K562 (cell line): ENCODE data around the gene CHMP2A. TPM values are rescaled to one million over a fixed set of nuclear protein-coding genes. Genes with fewer than 3 reads are reported as not detected.

Source experiments
- ESRRB ChIP-seq: fragments of 250-450 bp; sonication (Bioruptor Pico); IDR thresholded peaks from 2 replicates; pipeline ENCODE4 v1.5.0; 2020; ENCODE audit warnings: mild to moderate bottlenecking, moderate library complexity, borderline replicate concordance
- EZH2 ChIP-seq: IDR thresholded peaks from 2 replicates; pipeline ENCODE4 v1.6.1; 2012; ENCODE audit warnings: low read depth, mild to moderate bottlenecking, inconsistent platforms, low read length, borderline replicate concordance
- GTF2E2 ChIP-seq: fragments of 200-800 bp; sonication (Bioruptor generic); IDR thresholded peaks from 2 replicates; pipeline ENCODE4 v1.6.1; 2016; ENCODE audit warnings: missing genetic modification characterization, missing compliant biosample characterization
- HMGN3 ChIP-seq: IDR thresholded peaks from 2 replicates; pipeline ENCODE4 v1.6.1; 2011; ENCODE audit warnings: borderline replicate concordance, low read depth, mild to moderate bottlenecking, mixed read lengths, low read length; ENCODE audit not compliant: insufficient read length; ENCODE audit errors: extremely low read depth
- HNRNPL ChIP-seq: fragments of 200-400 bp; formaldehyde crosslinking; IDR thresholded peaks from 2 replicates; pipeline ENCODE4 v1.6.1; 2017; ENCODE audit warnings: low read depth, mild to moderate bottlenecking, low read length
- KAT2B ChIP-seq: IDR thresholded peaks from one replicate; pipeline ENCODE4 v1.6.1; 2012; ENCODE audit warnings: low read depth, mild to moderate bottlenecking, control low read depth, inconsistent platforms, low read length, moderate library complexity
- LCOR ChIP-seq: sonication (generic); formaldehyde crosslinking; IDR thresholded peaks from 2 replicates; pipeline ENCODE4 v1.8.0; 2022; ENCODE audit warnings: mild to moderate bottlenecking, missing genetic modification reagents
- LEF1 ChIP-seq: fragments of 450-650 bp; IDR thresholded peaks from 2 replicates; pipeline ENCODE4 v1.6.1; 2016; ENCODE audit warnings: mild to moderate bottlenecking
- MEF2A ChIP-seq: IDR thresholded peaks from 2 replicates; pipeline ENCODE4 v1.6.1; 2011; ENCODE audit warnings: low read depth, mild to moderate bottlenecking, low read length, moderate library complexity; ENCODE audit not compliant: control insufficient read depth
- NFRKB ChIP-seq: fragments of 450-650 bp; IDR thresholded peaks from 2 replicates; pipeline ENCODE4 v1.6.1; 2016; ENCODE audit warnings: low read depth
- NFXL1 ChIP-seq: fragments of 450-650 bp; formaldehyde crosslinking; IDR thresholded peaks from 2 replicates; pipeline ENCODE4 v1.4.0; 2021; ENCODE audit warnings: mild to moderate bottlenecking
- NFYB ChIP-seq: IDR thresholded peaks from 2 replicates; pipeline ENCODE4 v1.6.1; 2011; ENCODE audit warnings: mild to moderate bottlenecking, moderate library complexity; ENCODE audit not compliant: insufficient read length; ENCODE audit errors: extremely low read depth
- NR1H2 ChIP-seq: sonication (generic); formaldehyde crosslinking; IDR thresholded peaks from 2 replicates; pipeline ENCODE4 v1.4.0; 2020; ENCODE audit warnings: mild to moderate bottlenecking, missing genetic modification reagents
- PHF21A ChIP-seq: fragments of 450-650 bp; IDR thresholded peaks from 2 replicates; pipeline ENCODE4 v1.6.1; 2017; ENCODE audit warnings: low read depth, borderline replicate concordance
- SMARCB1 ChIP-seq: IDR thresholded peaks from 2 replicates; pipeline ENCODE4 v1.6.1; 2011; ENCODE audit warnings: improper control_type of control experiment, low read depth; ENCODE audit not compliant: insufficient read length
- ZNF347 ChIP-seq: fragments of 450-650 bp; formaldehyde crosslinking; IDR thresholded peaks from 2 replicates; pipeline ENCODE4 v1.4.0; 2020; ENCODE audit warnings: low read depth, mild to moderate bottlenecking, moderate library complexity
- polyA plus RNA-seq, 8 experiments: library from polyadenylated mRNA; depleted of rRNA in 4 of 8; stranded (reverse) in 5 of 8; unstranded in 3 of 8; fragments of >200 nt; fragmentation: Nextera tagmentation in 2 of 8; fragmentation: Illumina TruSeq in 1 of 8; extraction: Ambion mirVana in 2 of 8; extraction: Trizol in 1 of 8; gene quantifications; 2 replicates each; pipeline versions ENCODE4 v1.2.1 to v1.2.3, GENCODE V29; 2011 to 2014; ENCODE audit warnings: inconsistent platforms in 1 of 8, missing spikeins in 1 of 8
- total RNA-seq, 7 experiments: library from RNA; depleted of rRNA in 6 of 7; stranded (reverse); fragments of >200 nt in 6 of 7; fragmentation: Illumina TruSeq in 2 of 7; extraction: Trizol in 2 of 7; gene quantifications; 2 replicates each; pipeline versions ENCODE4 v1.2.1 to v1.2.3, GENCODE V29; 2011 to 2021; ENCODE audit warnings: low replicate concordance in 1 of 7
- TF ChIP-seq, protein P1 (sequence below): sonication (generic); formaldehyde crosslinking; IDR thresholded peaks from 2 replicates; pipeline ENCODE4 v1.8.1; 2023; ENCODE audit warnings: missing genetic modification reagents, mild to moderate bottlenecking, borderline replicate concordance
- TF ChIP-seq, protein P2 (sequence below): IDR thresholded peaks from 2 replicates; pipeline ENCODE4 v1.6.1; 2011; ENCODE audit warnings: borderline replicate concordance, low read depth, mild to moderate bottlenecking, moderate library complexity, low read length; ENCODE audit not compliant: insufficient read depth, poor library complexity, severe bottlenecking
- TF ChIP-seq, protein P3 (sequence below): fragments of 450-650 bp; formaldehyde crosslinking; IDR thresholded peaks from 2 replicates; pipeline ENCODE4 v1.4.0; 2022; ENCODE audit warnings: mild to moderate bottlenecking, moderate library complexity

CHMP2A gene
- total and polyA plus RNA-seq, 9 of the 15 experiments (the other 6 are each of a cell fraction or from before 2014, with no cell fraction given): 57.6 to 159 (median 87.2) TPM

DNA sequence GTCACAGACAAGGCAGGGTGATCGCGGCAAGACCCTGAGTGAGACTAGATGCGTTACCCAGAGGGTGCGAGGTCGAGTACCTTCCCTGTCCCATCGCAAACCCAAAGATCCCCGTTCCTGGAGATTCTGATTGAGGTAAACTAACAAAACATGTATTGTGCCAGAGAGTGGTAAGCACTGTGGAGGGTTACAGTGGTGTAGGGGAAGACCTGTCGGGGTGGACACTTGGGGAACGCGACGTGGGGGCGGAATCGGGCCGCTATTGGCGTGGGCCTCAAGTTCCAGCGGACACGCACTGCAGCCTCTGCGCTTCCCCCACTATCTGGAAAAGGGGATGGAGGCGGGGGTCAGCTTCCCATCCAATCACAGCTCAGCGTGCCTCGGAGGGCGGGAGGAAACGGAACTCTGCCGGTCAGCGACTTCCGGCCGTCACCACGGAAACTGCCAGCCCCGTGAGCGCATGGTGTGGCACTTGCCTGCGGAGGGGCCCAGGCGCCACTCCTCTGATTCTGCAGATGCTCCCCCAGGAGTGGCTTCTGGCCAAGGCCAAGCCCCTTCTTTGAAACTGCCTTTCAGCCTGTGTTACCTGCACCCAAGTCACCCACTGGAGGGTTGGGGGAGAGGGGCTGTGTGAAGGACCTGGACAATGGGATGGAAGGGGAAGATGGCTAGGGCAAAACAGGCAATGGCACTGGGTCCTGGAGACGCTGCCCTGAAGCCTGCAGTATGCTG lies 4.5 kb upstream of the CHMP2A start (continued):
- TF ChIP-seq, protein P1, sequence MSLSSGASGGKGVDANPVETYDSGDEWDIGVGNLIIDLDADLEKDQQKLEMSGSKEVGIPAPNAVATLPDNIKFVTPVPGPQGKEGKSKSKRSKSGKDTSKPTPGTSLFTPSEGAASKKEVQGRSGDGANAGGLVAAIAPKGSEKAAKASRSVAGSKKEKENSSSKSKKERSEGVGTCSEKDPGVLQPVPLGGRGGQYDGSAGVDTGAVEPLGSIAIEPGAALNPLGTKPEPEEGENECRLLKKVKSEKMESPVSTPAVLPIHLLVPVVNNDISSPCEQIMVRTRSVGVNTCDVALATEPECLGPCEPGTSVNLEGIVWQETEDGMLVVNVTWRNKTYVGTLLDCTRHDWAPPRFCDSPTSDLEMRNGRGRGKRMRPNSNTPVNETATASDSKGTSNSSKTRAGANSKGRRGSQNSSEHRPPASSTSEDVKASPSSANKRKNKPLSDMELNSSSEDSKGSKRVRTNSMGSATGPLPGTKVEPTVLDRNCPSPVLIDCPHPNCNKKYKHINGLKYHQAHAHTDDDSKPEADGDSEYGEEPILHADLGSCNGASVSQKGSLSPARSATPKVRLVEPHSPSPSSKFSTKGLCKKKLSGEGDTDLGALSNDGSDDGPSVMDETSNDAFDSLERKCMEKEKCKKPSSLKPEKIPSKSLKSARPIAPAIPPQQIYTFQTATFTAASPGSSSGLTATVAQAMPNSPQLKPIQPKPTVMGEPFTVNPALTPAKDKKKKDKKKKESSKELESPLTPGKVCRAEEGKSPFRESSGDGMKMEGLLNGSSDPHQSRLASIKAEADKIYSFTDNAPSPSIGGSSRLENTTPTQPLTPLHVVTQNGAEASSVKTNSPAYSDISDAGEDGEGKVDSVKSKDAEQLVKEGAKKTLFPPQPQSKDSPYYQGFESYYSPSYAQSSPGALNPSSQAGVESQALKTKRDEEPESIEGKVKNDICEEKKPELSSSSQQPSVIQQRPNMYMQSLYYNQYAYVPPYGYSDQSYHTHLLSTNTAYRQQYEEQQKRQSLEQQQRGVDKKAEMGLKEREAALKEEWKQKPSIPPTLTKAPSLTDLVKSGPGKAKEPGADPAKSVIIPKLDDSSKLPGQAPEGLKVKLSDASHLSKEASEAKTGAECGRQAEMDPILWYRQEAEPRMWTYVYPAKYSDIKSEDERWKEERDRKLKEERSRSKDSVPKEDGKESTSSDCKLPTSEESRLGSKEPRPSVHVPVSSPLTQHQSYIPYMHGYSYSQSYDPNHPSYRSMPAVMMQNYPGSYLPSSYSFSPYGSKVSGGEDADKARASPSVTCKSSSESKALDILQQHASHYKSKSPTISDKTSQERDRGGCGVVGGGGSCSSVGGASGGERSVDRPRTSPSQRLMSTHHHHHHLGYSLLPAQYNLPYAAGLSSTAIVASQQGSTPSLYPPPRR (CRISPR knock-in tag): peak; percentile 86; the same call in 1 of the 2 replicates
- TF ChIP-seq PHF21A (peak; percentile 92), MEF2A (no peak), NFYB (peak; percentile 84), GTF2E2 (tag) (peak; percentile 97; the same call in 1 of the 2 replicates), ZNF347 (CRISPR knock-in tag) (no peak), NFRKB (peak; percentile 98), EZH2 (no peak), LEF1 (no peak), NFXL1 (CRISPR knock-in tag) (no peak), KAT2B (no peak), HMGN3 (peak; percentile 74), LCOR (no peak; the same call in 1 of the 2 replicates), ESRRB (CRISPR knock-in tag) (no peak), NR1H2 (CRISPR knock-in tag) (no peak; the same call in 1 of the 2 replicates), HNRNPL (no peak), SMARCB1 (no peak)
- TF ChIP-seq, protein P2, sequence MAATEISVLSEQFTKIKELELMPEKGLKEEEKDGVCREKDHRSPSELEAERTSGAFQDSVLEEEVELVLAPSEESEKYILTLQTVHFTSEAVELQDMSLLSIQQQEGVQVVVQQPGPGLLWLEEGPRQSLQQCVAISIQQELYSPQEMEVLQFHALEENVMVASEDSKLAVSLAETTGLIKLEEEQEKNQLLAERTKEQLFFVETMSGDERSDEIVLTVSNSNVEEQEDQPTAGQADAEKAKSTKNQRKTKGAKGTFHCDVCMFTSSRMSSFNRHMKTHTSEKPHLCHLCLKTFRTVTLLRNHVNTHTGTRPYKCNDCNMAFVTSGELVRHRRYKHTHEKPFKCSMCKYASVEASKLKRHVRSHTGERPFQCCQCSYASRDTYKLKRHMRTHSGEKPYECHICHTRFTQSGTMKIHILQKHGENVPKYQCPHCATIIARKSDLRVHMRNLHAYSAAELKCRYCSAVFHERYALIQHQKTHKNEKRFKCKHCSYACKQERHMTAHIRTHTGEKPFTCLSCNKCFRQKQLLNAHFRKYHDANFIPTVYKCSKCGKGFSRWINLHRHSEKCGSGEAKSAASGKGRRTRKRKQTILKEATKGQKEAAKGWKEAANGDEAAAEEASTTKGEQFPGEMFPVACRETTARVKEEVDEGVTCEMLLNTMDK: no peak
- TF ChIP-seq, protein P3, sequence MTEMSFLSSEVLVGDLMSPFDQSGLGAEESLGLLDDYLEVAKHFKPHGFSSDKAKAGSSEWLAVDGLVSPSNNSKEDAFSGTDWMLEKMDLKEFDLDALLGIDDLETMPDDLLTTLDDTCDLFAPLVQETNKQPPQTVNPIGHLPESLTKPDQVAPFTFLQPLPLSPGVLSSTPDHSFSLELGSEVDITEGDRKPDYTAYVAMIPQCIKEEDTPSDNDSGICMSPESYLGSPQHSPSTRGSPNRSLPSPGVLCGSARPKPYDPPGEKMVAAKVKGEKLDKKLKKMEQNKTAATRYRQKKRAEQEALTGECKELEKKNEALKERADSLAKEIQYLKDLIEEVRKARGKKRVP (CRISPR knock-in tag): 0 out of 2 replicates have a peak, but pooled peaks have one; percentile 6
